BE2C (cell line): Measurements from ENCODE around the gene PRMT7.

Experiments used
- DNase-seq: peaks from one replicate; pipeline ENCODE4 v3.0.0-alpha.2; 2020
- H3K27me3 ChIP-seq: fragments of 250-450 bp; sonication (Bioruptor Pico); 2 replicates; pipeline ENCODE4 v1.5.1; 2020; ENCODE audit warnings: mild to moderate bottlenecking
- H3K36me3 ChIP-seq: fragments of 250-450 bp; sonication (Bioruptor Pico); 2 replicates; pipeline ENCODE4 v1.5.1; 2020; ENCODE audit warnings: mild to moderate bottlenecking
- H3K4me1 ChIP-seq: fragments of 250-450 bp; sonication (Bioruptor Pico); 2 replicates; pipeline ENCODE4 v1.5.1; 2020
- H3K4me3 ChIP-seq: 2 replicates; pipeline ENCODE4 v1.5.1; 2011; ENCODE audit warnings: low read depth, low read length
- H3K9me3 ChIP-seq: fragments of 250-450 bp; sonication (Bioruptor Pico); 2 replicates; pipeline ENCODE4 v1.5.1; 2020
- TF ChIP-seq, protein P1 (sequence below): IDR thresholded peaks from 2 replicates; pipeline ENCODE4 v1.5.1; 2012; ENCODE audit warnings: mild to moderate bottlenecking, low read depth, low read length

Gene PRMT7

DNA sequence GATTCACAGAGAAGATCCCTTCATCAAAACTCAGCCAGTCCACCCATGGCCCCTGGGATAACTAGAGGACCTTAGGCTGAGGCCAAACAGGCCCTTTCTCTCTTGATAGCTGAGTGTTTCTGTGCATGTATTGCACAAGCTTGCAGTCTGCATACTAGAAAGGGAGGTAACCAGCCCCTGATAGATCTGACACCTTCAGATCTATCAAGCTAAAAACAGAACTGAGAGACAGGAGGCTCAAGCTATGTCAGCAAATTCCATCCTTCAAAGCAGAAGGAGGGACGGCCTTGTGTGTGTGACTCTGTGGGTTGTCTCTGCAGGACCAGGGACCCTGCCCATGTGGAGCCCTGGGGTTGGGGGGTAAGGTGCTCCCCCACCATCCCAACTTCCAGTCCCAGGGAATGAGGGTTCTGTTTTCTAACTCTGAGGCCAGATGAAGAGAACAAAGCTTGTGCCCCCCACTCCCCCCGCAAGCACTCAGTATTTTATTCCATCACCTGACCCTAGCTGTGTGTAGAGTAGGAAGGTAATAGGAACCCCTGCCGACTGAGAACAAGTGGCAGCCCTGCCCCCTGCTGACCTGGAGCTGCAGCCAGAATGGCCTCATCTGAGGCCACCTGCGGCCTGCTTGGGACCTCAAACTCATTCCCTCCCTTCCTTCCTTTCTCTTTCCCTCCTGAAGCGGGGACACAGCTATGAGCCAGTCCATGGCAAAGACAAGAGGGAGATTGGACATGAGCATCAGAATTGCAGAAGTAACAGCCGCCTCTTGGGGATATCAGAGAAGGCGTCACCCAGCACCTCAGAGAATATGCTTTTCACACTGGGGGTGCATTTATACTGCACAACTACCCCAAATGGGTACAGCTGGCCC, 73.7 kb downstream of the PRMT7 start:
- no peaks in the 10 kb centered on the region for H3K27me3 ChIP-seq
- no peaks in the 10 kb centered on the region for H3K9me3 ChIP-seq
- DNase-seq: no peak
- H3K4me1 ChIP-seq: peaks cover 8% of the 10 kb centered on the region
- TF ChIP-seq, protein P1, sequence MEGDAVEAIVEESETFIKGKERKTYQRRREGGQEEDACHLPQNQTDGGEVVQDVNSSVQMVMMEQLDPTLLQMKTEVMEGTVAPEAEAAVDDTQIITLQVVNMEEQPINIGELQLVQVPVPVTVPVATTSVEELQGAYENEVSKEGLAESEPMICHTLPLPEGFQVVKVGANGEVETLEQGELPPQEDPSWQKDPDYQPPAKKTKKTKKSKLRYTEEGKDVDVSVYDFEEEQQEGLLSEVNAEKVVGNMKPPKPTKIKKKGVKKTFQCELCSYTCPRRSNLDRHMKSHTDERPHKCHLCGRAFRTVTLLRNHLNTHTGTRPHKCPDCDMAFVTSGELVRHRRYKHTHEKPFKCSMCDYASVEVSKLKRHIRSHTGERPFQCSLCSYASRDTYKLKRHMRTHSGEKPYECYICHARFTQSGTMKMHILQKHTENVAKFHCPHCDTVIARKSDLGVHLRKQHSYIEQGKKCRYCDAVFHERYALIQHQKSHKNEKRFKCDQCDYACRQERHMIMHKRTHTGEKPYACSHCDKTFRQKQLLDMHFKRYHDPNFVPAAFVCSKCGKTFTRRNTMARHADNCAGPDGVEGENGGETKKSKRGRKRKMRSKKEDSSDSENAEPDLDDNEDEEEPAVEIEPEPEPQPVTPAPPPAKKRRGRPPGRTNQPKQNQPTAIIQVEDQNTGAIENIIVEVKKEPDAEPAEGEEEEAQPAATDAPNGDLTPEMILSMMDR: no peak
- no peaks in the 10 kb centered on the region for H3K36me3 ChIP-seq
- H3K4me3 ChIP-seq: no peak overlapping the region

DNA sequence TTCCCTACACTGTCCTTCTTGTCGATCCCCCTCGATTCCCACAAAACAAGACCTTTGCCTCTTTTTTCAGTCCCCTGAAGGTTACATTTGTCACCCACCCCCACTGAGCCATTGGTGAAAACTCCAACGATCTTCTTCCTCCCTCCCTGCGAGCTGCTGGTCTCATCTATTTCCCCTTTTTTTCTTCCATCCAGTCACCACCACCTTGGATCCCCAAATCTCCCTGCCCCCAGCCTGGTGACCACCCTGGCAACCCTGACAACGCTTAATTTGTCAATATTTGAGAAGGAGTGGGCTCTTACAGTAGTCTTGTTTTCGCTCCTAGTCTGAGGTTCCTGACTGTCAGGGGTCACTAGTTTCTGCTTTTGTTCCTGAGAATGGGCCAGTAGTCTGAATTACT, 74.6 kb downstream of the PRMT7 start:
- no peaks in the 10 kb centered on the region for H3K27me3 ChIP-seq
- TF ChIP-seq, protein P1: no peak
- no peaks in the 10 kb centered on the region for H3K9me3 ChIP-seq
- DNase-seq: no peak
- H3K4me1 ChIP-seq: peaks cover 4% of the 10 kb centered on the region; the same call in 1 of the 2 replicates
- no peak overlapping the region for H3K4me3 ChIP-seq
- no peaks in the 10 kb centered on the region for H3K36me3 ChIP-seq

DNA sequence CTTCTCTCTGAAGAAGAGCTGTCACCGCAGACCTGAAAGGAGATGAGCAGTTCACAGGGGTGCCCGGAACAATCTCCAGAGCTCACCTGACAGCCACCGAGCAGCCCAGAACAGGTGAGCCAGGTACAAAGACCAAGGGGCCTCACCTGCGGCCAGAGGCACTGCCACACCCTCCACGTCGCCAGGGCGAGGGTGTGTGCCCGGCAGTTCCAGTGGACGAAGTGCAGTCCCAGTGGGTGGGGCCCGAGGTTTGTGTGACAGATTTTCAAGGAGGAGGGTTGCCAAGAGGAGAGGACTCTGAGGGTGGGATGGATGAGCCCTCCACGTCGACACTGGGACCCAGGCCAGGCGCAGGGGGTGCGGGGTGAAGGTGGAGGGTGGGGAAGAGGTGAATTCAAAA, 75.8 kb downstream of the PRMT7 start:
- no peak overlapping the region for H3K4me3 ChIP-seq
- H3K36me3 ChIP-seq: no peaks in the 10 kb centered on the region
- peaks cover 2% of the 10 kb centered on the region; the same call in 1 of the 2 replicates for H3K4me1 ChIP-seq
- H3K9me3 ChIP-seq: no peaks in the 10 kb centered on the region
- TF ChIP-seq, protein P1: no peak
- no peaks in the 10 kb centered on the region for H3K27me3 ChIP-seq
- DNase-seq: no peak

DNA sequence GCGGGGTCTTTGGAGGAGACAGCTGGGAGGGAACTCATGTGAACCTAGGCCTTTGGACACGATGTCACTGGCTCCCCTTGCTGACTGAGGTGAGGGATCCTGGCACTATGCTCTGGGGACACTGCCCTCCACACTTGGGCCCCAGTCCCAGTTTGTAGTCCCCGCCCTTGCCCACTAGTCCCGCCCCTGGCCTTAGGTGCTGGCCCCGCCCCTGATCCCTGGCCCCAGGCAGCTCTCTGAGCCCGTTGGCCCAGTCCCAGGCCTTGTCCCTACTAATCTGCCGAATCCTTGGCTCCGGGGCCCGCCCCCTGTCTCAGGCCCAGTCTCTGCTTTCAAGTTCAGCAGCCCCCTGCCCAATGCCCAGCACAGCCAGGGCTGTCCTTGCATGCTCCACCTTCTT, 76.5 kb downstream of the PRMT7 start:
- no peaks in the 10 kb centered on the region for H3K36me3 ChIP-seq
- DNase-seq: no peak
- H3K27me3 ChIP-seq: no peaks in the 10 kb centered on the region
- H3K4me1 ChIP-seq: no peaks in the 10 kb centered on the region
- TF ChIP-seq, protein P1: no peak
- no peaks in the 10 kb centered on the region for H3K9me3 ChIP-seq
- H3K4me3 ChIP-seq: no peak overlapping the region

DNA sequence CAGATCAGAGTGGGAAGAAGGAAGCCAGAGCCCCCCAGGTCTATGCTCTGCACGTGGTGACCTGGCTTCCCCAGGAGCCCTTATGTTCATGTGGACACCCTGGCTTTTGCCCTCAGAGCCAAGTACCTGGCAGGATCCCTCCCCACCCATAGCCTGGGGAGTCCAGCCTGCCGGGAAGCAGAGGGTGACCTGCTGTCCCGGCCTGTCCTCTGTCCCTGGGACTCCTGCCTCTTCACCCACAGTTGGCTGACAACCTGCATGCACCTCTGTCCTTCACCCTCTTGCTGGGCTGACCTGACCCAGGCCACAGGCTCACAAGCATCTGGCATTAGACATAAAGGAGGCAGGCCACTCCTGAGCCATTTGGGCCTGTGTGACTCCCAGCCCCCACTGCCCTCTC, 77.3 kb downstream of the PRMT7 start:
- no peak for DNase-seq
- no peak overlapping the region for H3K4me3 ChIP-seq
- H3K36me3 ChIP-seq: no peaks in the 10 kb centered on the region
- H3K4me1 ChIP-seq: no peaks in the 10 kb centered on the region
- no peaks in the 10 kb centered on the region for H3K27me3 ChIP-seq
- no peaks in the 10 kb centered on the region for H3K9me3 ChIP-seq
- TF ChIP-seq, protein P1: no peak

DNA sequence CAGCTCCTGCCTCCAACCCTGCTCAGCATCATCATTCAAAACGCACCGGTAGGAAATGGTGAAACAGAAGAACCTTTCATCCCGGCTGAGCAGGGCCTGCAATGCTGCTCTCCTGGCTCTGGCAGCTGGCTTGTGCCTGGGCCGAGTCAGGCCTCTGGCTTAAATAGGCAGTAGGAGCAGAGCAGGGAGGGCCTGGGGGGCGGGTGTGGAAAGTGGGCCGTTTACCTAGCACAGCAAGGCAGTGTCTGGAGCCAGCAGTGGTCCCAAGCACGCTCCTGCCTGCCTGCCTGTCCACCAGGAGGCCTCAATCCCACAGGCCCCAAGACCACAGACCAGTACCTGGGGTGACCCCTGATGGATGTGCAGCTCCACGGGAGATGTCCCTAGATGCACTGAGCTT, 78.2 kb downstream of the PRMT7 start:
- DNase-seq: no peak
- TF ChIP-seq, protein P1: no peak
- Histone ChIP-seq H3K36me3 (no peaks in the 10 kb centered on the region), H3K27me3 (no peaks in the 10 kb centered on the region), H3K9me3 (no peaks in the 10 kb centered on the region), H3K4me3 (no peak overlapping the region), H3K4me1 (no peaks in the 10 kb centered on the region)
